Prostate gland (tissue), 2 donors: ENCODE data around the gene ARHGDIG. TPM values are rescaled to one million over a fixed set of nuclear protein-coding genes. Genes with fewer than 3 reads are reported as not detected.
"Not testable (repeated sequence)": the region's sequence is repeated elsewhere in the genome, so short reads cannot be mapped to it uniquely, and the experiment has no call there.

Experiments
- DNase-seq: peaks from one replicate; pipeline ENCODE4 v3.0.0-alpha.2; 2019; ENCODE audit warnings: low spot score
- H3K27ac ChIP-seq, 2 donors: fragments of 200-600 bp; sonication (generic); 2 replicates each; pipeline ENCODE4 v1.5.1; 2017 to 2019
- H3K27me3 ChIP-seq: fragments of 200-600 bp; sonication (generic); replicated peaks from 2 replicates; pipeline ENCODE4 v1.5.1; 2019; ENCODE audit not compliant: insufficient read depth
- H3K36me3 ChIP-seq, 2 donors: fragments of 200-600 bp; sonication (generic); 1 replicate in 1 of 2; 2 replicates in 1 of 2; pipeline versions ENCODE4 v1.5.1 to v1.8.1; 2017 to 2019
- H3K4me1 ChIP-seq: fragments of 200-600 bp; sonication (generic); replicated peaks from 2 replicates; pipeline ENCODE4 v1.5.1; 2019
- H3K4me3 ChIP-seq, 2 donors: fragments of 200-600 bp; sonication (generic); 2 replicates each; pipeline ENCODE4 v1.5.1; 2017 to 2019
- H3K9me3 ChIP-seq: fragments of 200-600 bp; sonication (generic); 2 replicates; pipeline ENCODE4 v1.5.1; 2017
- POLR2A ChIP-seq: fragments of 450-650 bp; IDR thresholded peaks from one replicate; pipeline ENCODE4 v1.6.1; 2016; ENCODE audit warnings: antibody characterized with exemption, mild to moderate bottlenecking
- POLR2AphosphoS5 ChIP-seq: sonication (generic); formaldehyde crosslinking; IDR thresholded peaks from one replicate; pipeline ENCODE4 v1.6.1; 2017; ENCODE audit warnings: antibody characterized with exemption
- WGBS: methylation state at CpG from one replicate; pipeline ENCODE4 v1.1.5; 2018; 5-methylcytosine and 5-hydroxymethylcytosine counted together
- intact Hi-C: fragments of 100-400 bp; cut with DNase I; formaldehyde crosslinking; loops from one replicate; pipeline ENCODE4 v1.14.2; 2022
- total RNA-seq, 2 donors: library from RNA; depleted of rRNA; stranded (reverse); fragments of >200 nt; gene quantifications; one replicate each; pipeline ENCODE4 v1.1.0, GENCODE V29; 2016
- TF ChIP-seq, protein P1 (sequence below), 4 experiments: fragments of 200-600 bp in 2 of 4; fragments of 450-650 bp in 2 of 4; sonication (generic) in 2 of 4; IDR thresholded peaks; 1 replicate in 3 of 4; 2 replicates in 1 of 4; pipeline ENCODE4 v1.5.1; 2016 to 2019; ENCODE audit warnings: antibody characterized with exemption in 4 of 4, mild to moderate bottlenecking in 2 of 4, moderate library complexity in 2 of 4

ARHGDIG gene
- total RNA-seq, 2 donors from 2014 or later = 0.41 to 7.0 TPM

DNA sequence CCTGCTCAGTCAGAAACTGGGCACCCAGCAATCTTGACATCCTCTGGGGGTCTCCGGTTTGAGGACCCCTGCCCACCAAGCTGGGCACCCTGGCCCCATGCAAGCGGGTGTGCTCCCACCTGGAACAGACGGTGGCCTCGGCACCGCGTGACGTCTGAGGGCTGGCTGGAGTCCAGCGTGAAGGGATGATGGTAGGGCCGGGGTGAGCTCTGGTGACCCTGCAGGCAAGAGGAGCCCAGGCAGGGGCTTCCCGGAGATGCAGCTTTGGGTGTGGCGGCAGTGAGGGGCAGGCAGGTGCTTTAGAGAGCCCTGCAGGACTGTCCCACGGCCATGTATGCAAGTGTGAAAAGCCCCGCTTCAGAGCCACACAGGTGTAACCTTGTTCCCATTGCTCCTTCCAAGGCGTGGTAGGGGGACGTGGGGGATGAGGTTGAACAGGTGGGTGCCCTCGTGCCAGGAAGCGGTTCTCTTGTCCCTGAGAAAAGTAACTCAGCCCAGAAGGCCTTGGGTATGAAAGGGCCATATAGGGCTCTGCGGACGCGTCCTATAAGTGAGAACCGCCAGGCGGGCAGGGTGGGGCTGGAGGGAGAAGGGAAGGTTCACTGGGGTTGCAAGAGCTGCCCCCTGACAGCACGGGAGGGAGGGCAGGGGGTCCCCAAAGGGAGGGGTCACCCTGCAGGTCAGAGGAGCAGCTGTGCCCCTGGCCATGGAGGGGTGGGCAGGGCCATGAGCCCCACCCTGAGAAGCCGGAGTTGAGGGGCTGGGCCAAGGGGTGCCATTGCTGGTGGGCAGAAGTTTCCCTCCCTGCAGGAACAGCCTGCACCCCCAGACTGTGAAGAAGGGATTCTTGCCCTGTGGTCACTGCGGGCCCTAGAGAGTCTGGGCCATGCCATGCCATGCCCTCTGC lies 13.9 kb upstream of the ARHGDIG start:
- DNase-seq = no peak
- Histone ChIP-seq H3K27ac (no peak overlapping the region), H3K27me3 (no peaks in the 10 kb centered on the region), H3K36me3 (peaks cover 0 to 17% of the 10 kb centered on the region in 2 donors), H3K4me1 (no peaks in the 10 kb centered on the region), H3K4me3 (no peak overlapping the region), H3K9me3 (no peaks in the 10 kb centered on the region)
- intact Hi-C loops = no loop called here
- no peak for TF ChIP-seq POLR2A
- WGBS = 80% methylated on average over 25 of the region's 25 CpGs

DNA sequence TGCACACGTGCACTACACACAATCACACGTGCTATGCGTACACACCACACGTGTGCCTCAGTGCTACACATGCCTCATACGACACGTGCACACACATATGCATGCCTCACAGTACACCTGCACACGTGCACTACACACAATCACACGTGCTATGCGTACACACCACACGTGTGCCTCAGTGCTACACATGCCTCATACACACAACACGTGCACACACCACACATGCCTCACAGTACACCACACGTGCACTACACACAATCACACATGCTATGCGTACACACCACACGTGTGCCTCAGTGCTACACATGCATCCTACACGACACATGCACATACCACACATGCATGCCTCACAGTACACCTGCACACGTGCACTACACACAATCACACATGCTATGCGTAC lies 12.8 kb upstream of the ARHGDIG start:
- H3K36me3 ChIP-seq = peaks cover 0 to 12% of the 10 kb centered on the region in 2 donors
- H3K27ac ChIP-seq, intact Hi-C loops, H3K9me3 ChIP-seq, H3K4me3 ChIP-seq, H3K4me1 ChIP-seq, DNase-seq, H3K27me3 ChIP-seq: not testable (repeated sequence)
- WGBS = 84% methylated on average over 17 of the region's 17 CpGs

DNA sequence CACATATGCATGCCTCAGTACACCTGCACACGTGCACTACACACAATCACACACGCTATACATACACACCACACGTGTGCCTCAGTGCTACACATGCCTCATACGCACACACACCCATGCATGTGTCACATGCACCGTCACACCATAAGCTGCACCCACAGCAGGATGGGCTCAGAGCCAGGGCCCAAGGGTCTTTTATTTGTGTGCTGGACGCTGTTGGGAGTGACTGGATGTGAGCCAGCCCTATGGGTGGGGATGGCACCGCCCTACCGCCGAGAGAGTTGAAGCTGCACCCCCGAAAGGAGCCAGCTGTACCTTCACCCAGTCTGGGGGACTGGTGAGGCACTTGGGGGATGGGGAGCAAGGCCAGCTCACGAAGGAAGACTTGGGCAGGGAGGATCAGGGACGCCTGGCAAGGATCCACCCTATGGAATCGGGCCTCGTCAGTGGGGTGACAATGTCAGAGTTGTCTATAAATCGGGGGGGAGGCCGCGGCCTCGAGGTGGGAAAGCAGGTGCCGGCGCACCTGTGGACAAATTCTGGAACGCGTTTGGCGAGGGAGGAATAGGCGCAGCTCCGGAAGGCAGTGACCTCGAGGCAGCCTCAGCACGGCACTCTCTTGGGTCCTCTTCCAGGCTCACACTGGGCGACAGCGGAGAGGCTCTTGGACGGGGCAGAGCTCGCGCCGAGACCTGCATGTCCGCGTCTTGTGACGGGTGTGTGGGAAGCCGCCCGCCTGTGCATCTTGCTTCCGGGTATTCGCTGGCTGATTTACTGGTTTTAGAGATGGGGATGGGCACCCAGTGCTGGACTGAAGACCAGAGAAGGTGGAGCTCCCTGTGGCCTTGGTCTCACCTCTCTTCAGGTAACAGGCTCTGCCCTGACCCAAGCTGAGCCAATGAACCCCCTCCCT lies 12.0 kb upstream of the ARHGDIG start:
- Histone ChIP-seq H3K27me3 (no peaks in the 10 kb centered on the region), H3K9me3 (no peaks in the 10 kb centered on the region), H3K27ac (no peak overlapping the region), H3K4me1 (no peaks in the 10 kb centered on the region), H3K4me3 (no peak overlapping the region), H3K36me3 (peaks cover 0 to 8% of the 10 kb centered on the region in 2 donors)
- TF ChIP-seq POLR2A (no peak), POLR2AphosphoS5 (no peak)
- TF ChIP-seq, protein P1, sequence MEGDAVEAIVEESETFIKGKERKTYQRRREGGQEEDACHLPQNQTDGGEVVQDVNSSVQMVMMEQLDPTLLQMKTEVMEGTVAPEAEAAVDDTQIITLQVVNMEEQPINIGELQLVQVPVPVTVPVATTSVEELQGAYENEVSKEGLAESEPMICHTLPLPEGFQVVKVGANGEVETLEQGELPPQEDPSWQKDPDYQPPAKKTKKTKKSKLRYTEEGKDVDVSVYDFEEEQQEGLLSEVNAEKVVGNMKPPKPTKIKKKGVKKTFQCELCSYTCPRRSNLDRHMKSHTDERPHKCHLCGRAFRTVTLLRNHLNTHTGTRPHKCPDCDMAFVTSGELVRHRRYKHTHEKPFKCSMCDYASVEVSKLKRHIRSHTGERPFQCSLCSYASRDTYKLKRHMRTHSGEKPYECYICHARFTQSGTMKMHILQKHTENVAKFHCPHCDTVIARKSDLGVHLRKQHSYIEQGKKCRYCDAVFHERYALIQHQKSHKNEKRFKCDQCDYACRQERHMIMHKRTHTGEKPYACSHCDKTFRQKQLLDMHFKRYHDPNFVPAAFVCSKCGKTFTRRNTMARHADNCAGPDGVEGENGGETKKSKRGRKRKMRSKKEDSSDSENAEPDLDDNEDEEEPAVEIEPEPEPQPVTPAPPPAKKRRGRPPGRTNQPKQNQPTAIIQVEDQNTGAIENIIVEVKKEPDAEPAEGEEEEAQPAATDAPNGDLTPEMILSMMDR (IDR thresholded peaks at IDR 0.05) = no peak
- intact Hi-C loops = no loop called here
- peak; percentile 33 for DNase-seq
- WGBS = 52% methylated on average over 40 of the region's 40 CpGs

DNA sequence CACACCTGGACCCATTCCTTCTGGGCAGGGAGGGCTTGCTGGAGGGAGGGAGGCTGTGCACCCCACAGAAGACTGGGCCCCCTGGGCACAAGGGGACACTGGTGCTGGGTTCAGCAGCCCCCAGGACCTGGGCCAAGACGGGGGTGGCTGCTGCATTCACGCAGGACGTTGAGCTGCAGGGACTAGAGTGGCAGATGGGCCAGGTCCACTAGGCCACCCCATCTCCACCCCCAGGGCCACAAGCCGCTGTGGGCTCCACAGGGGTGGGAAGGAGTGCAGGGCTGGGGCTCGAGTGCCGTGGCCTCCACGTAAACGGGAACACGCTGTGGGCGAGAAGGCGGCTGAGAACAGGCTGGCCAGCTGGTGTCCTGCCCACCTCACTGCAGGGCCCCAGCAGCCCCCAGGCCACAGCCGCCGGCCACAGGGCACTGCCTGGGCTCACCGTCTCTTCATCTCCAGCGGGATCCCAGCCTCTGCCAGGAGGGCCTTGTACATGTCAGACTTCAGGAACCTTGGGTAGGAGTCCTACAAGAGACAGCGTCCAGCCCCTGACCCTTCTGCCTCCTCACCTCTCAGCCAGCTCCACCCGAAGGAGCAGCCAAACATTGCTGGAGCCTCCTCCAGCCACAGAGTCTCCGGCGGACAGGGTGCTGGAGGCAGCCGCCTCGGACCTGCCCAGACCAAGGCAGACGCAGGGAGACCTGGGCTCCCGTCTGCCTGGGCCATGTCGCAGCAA lies 11.2 kb upstream of the ARHGDIG start:
- intact Hi-C loops = no loop called here
- 79% methylated on average over 24 of the region's 24 CpGs for WGBS
- Histone ChIP-seq H3K4me3 (no peak overlapping the region), H3K27ac (no peak overlapping the region), H3K27me3 (no peaks in the 10 kb centered on the region), H3K9me3 (no peaks in the 10 kb centered on the region), H3K4me1 (no peaks in the 10 kb centered on the region), H3K36me3 (no peaks in the 10 kb centered on the region)
- DNase-seq = no peak
- TF ChIP-seq, protein P1 (IDR thresholded peaks at IDR 0.05) = no peak
- TF ChIP-seq POLR2AphosphoS5 (no peak), POLR2A (no peak)

DNA sequence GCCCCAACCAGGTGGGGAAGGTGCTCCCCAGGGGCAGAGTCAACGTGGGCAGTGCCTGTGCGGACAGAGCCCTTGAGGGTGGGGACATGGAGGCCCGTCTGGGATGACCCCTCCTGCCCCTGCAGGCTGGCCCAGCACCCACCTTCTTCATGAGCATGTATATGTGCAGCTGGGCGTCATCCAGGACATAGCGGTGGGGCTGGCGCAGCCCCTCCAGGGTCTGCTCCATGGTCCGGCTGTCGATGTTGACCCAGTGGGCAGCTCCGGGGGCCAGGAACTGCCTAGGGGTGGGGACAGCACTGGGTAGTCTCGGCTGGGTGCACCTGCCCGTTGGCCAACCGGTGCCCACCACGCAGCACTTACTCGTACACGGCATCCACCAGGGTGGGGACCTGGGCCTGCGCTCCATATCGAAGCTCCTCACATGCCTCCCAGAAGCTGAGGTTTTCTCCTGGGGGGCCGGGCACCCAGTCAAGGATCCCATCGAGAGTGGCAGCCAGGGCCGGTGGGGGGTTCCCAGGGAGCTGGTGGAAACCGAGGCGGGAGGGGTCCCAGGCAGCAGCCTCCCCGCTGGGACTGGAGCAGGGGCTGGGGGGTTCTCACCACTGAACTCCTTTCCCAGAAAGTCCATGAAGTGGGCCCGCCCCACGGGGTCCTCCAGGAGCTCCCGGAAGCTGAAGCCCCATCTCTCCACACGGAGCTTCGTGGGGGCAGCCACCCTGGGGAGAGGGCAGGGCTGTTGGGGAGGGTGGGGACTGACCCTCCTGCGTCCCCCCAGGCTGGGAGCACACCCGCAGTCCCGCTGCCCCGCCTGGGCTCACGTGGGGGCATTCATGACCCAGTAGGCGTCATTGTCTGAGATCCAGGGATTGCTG lies 9.8 kb upstream of the ARHGDIG start:
- no peaks in the 10 kb centered on the region for H3K9me3 ChIP-seq
- H3K36me3 ChIP-seq = no peaks in the 10 kb centered on the region
- 88% methylated on average over 34 of the region's 34 CpGs for WGBS
- H3K27ac ChIP-seq = no peak overlapping the region
- DNase-seq = no peak
- no peak overlapping the region for H3K4me3 ChIP-seq
- H3K4me1 ChIP-seq = peaks cover 4% of the 10 kb centered on the region
- intact Hi-C loops = no loop called here
- no peaks in the 10 kb centered on the region for H3K27me3 ChIP-seq
- TF ChIP-seq, protein P1 (IDR thresholded peaks at IDR 0.05) = no peak
- TF ChIP-seq POLR2A = no peak
- TF ChIP-seq POLR2AphosphoS5 = no peak
